NK-92 (cell line): ENCODE measurements around the gene STRC.
"Not testable (repeated sequence)": the region's sequence is repeated elsewhere in the genome, so short reads cannot be mapped to it uniquely, and the experiment has no call there.

Experiments
- DNase-seq: peaks from one replicate; lab custom pipeline; 2025; ENCODE audit not compliant: unreplicated experiment; lab: John Stamatoyannopoulos, UW

Gene STRC

DNA sequence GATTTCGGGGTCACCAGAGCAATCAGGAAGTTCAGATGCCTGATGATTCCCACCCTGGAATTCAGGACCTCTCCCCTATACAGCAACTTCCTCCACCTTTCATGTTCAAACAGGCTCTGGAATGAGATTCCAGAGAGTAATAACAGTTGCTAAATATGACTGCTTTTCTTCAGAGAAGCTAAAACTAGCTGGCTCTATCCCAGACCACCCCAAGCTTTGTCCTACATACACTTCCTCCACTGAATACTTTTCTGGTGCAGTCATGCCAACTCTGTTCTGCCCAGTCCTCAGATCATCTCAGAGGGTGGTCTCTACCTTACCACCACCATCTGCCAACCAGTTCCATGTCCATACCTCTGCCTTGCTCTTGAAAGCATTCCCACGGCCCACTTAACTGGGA, 52.0 kb downstream of the STRC start:
- not testable (repeated sequence) for DNase-seq

DNA sequence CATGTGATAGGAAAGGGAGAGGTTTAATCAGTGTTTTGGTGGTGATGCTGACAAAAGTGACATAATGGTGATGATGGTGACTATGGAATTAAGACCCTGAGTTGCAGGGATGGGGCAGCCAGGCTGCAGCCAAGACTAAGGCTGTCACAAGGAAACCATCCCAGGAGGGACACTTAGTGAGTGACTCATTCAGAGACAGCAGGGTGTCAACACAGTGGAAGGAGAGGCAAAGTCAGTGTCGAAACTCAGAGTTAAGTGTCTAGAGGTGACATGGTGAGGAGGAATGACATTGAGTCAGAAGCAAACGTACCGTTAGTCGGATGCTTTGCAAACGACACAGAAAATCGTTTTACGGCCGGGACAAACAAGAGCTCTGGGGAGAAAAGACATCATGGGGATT, 54.8 kb downstream of the STRC start:
- DNase-seq, result not testable (repeated sequence)

DNA sequence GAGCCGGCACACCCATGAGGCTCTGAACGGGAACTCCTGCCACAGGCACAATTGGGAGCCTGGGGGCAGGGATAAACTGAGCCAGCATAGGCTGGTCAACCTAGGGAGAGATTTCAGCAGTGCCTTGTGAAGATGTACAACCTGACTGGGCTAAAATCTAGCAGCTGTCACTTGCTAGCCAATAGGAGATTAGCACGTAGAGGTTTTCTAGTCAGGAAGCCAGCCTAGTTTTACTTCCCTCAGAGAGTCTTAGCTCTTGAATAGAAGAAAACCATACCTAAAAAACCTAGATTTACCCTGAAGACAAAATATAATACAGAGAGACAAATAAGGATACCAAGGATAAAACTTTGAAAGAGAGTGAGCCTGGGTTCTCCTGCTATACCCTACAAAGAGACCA, 55.8 kb downstream of the STRC start:
- DNase-seq, result not testable (repeated sequence)

GRCh38 chr15:43552986-43553385, 65.6 kb downstream of the STRC start:
- no peak for DNase-seq

- no peak for DNase-seq
Observed at GRCh38 chr15:43552256-43552655, 66.3 kb downstream of the STRC start.

DNA sequence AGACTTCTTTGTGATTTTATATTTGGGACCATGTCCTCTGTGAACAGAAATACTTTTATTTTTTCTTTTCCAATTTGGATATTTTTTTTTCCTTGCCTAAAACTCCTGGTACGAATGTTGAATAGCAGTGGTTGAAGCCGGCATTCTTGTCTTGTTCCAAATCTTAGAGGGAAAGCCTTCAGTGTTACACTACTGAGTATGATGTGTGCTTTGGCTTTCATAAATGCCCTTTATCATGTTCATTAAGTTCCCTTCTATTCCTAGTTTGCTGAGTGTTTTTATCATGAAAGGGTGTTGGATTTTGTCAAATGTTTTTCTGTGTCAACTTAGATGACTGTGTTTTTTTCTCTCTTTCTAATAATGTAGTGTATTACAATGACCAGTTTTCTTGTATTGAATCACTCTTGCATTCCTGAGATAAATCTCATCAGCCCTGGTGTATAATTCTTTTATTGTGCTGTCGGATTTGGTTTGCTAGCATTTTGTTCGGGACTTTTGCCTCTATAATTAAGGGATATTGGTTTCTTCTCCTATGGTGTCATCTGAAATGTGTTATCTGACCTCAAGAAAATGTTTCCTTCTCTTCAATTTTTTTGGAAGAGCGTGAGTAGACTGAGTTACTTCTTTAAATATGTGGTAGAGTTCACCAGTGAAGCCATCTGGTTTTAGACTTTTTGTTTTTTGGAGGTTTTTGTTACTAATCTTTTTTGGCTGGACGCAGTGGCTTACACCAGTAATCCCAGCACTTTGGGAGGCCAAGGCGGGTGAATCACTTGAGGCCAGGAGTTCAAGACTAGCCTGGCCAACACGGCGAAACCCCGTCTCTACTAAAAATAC, 67.9 kb downstream of the STRC start:
- DNase-seq, result no peak
